Vagina (tissue), 2 donors: ENCODE measurements around the gene STYXL1. TPM values are rescaled to one million over a fixed set of nuclear protein-coding genes. Genes with fewer than 3 reads are reported as not detected.
A peak's percentile ranks its signal among the peaks of the same experiment; 100 is the strongest.

Source experiments
- DNase-seq, 2 donors: peaks; one replicate each; pipeline ENCODE4 v3.0.0-alpha.2; 2017; ENCODE audit errors: extremely low spot score in 2 of 2
- H3K27ac ChIP-seq: fragments of 200-600 bp; sonication (generic); one replicate; pipeline ENCODE4 v1.5.1; 2019
- H3K27me3 ChIP-seq: fragments of 200-600 bp; sonication (generic); one replicate; pipeline ENCODE4 v1.5.1; 2019
- H3K36me3 ChIP-seq, 2 donors: fragments of 200-600 bp; sonication (generic); one replicate each; pipeline ENCODE4 v1.5.1; 2017 to 2019
- H3K4me1 ChIP-seq: fragments of 200-600 bp; sonication (generic); one replicate; pipeline ENCODE4 v1.5.1; 2019
- H3K4me3 ChIP-seq, 2 donors: fragments of 200-600 bp; sonication (generic); 1 replicate in 1 of 2; 2 replicates in 1 of 2; pipeline ENCODE4 v1.5.1; 2016 to 2019
- H3K9me3 ChIP-seq: fragments of 200-600 bp; sonication (generic); one replicate; pipeline ENCODE4 v1.5.1; 2019
- CTCF ChIP-seq, 3 experiments: fragments of 450-650 bp in 2 of 3; fragments of 200-600 bp in 1 of 3; sonication (generic) in 1 of 3; IDR thresholded peaks; one replicate each; pipeline ENCODE4 v1.5.1; 2017 to 2019; ENCODE audit warnings: antibody characterized with exemption in 3 of 3, mild to moderate bottlenecking in 2 of 3, moderate library complexity in 2 of 3
- POLR2A ChIP-seq, 2 donors: fragments of 450-650 bp; IDR thresholded peaks; one replicate each; pipeline ENCODE4 v1.6.1; 2017; ENCODE audit warnings: antibody characterized with exemption in 2 of 2, mild to moderate bottlenecking in 2 of 2, moderate library complexity in 2 of 2
- POLR2AphosphoS5 ChIP-seq, 2 donors: sonication (generic); formaldehyde crosslinking; IDR thresholded peaks; one replicate each; pipeline ENCODE4 v1.9.0; 2017; ENCODE audit warnings: antibody characterized with exemption in 2 of 2, mild to moderate bottlenecking in 2 of 2, low read depth in 1 of 2; ENCODE audit not compliant: insufficient read depth in 1 of 2
- intact Hi-C: fragments of 100-400 bp; cut with DNase I; formaldehyde crosslinking; loops from one replicate; pipeline ENCODE4 v1.15.1; 2023
- total RNA-seq: library from RNA; depleted of rRNA; stranded (reverse); fragments of >200 nt; gene quantifications from one replicate; pipeline ENCODE4 v1.2.3, GENCODE V29; 2016

The STYXL1 gene
- total RNA-seq, 1 donor from 2014 or later, result 27.3 TPM

- peaks cover 0 to 51% of the 10 kb centered on the region in 2 donors for H3K36me3 ChIP-seq
- no peaks in the 10 kb centered on the region for H3K27me3 ChIP-seq
- intact Hi-C loops, result no loop called here
- DNase-seq, result no peak
- peaks cover 27% of the 10 kb centered on the region for H3K4me1 ChIP-seq
- H3K27ac ChIP-seq, result no peak overlapping the region
- no peaks in the 10 kb centered on the region for H3K9me3 ChIP-seq
- H3K4me3 ChIP-seq, result no peak overlapping the region
- TF ChIP-seq POLR2AphosphoS5 (IDR thresholded peaks at IDR 0.05; ENCODE audit: insufficient read depth in 1 of 2, low read depth in 1 of 2), result no peak
- no peak for TF ChIP-seq POLR2A (IDR thresholded peaks at IDR 0.05)
- TF ChIP-seq CTCF (IDR thresholded peaks at IDR 0.05), result no peak
Observed at GRCh38 chr7:75980430-75981202, 67.2 kb downstream of the STYXL1 start.

- Histone ChIP-seq H3K27ac (no peak overlapping the region), H3K27me3 (no peaks in the 10 kb centered on the region), H3K9me3 (no peaks in the 10 kb centered on the region), H3K36me3 (peaks cover 0 to 44% of the 10 kb centered on the region in 2 donors), H3K4me3 (no peak overlapping the region), H3K4me1 (peaks cover 27% of the 10 kb centered on the region)
- intact Hi-C loops, result no loop called here
- no peak for DNase-seq
- TF ChIP-seq POLR2A (IDR thresholded peaks at IDR 0.05) (no peak), POLR2AphosphoS5 (IDR thresholded peaks at IDR 0.05; ENCODE audit: insufficient read depth in 1 of 2, low read depth in 1 of 2) (peak in 1 of 2 donors; percentile 28)
Observed at GRCh38 chr7:75979759-75980429, 67.9 kb downstream of the STYXL1 start.

- H3K27ac ChIP-seq, result no peak overlapping the region
Observed at GRCh38 chr7:75977743-75978142, 70.1 kb downstream of the STYXL1 start.

GRCh38 chr7:75971961-75972763, 75.6 kb downstream of the STYXL1 start:
- peaks cover 42% of the 10 kb centered on the region for H3K4me1 ChIP-seq
- intact Hi-C loops, result no loop called here
- TF ChIP-seq CTCF (IDR thresholded peaks at IDR 0.05) (no peak), POLR2AphosphoS5 (IDR thresholded peaks at IDR 0.05; ENCODE audit: insufficient read depth in 1 of 2, low read depth in 1 of 2) (no peak), POLR2A (IDR thresholded peaks at IDR 0.05) (no peak)
- H3K4me3 ChIP-seq, result no peak overlapping the region
- DNase-seq, result no peak
- peaks cover 0 to 18% of the 10 kb centered on the region in 2 donors for H3K36me3 ChIP-seq
- H3K27ac ChIP-seq, result no peak overlapping the region
- H3K27me3 ChIP-seq, result no peaks in the 10 kb centered on the region
- no peaks in the 10 kb centered on the region for H3K9me3 ChIP-seq

More at GRCh38 chr7:75977743-75978142, 70.1 kb downstream of the STYXL1 start:
- H3K36me3 ChIP-seq, result peaks cover 0 to 42% of the 10 kb centered on the region in 2 donors
- intact Hi-C loops, result no loop called here
- peaks cover 27% of the 10 kb centered on the region for H3K4me1 ChIP-seq
- no peaks in the 10 kb centered on the region for H3K9me3 ChIP-seq
- H3K27me3 ChIP-seq, result no peaks in the 10 kb centered on the region
- TF ChIP-seq CTCF (IDR thresholded peaks at IDR 0.05) (no peak), POLR2AphosphoS5 (IDR thresholded peaks at IDR 0.05; ENCODE audit: insufficient read depth in 1 of 2, low read depth in 1 of 2) (no peak), POLR2A (IDR thresholded peaks at IDR 0.05) (no peak)
- DNase-seq, result no peak
- H3K4me3 ChIP-seq, result no peak overlapping the region

- H3K9me3 ChIP-seq, result no peaks in the 10 kb centered on the region
- DNase-seq, result no peak
- H3K27ac ChIP-seq, result peak overlapping the region; percentile 22
- H3K27me3 ChIP-seq, result no peaks in the 10 kb centered on the region
- H3K36me3 ChIP-seq, result peaks cover 0 to 18% of the 10 kb centered on the region in 2 donors
- no peak overlapping the region for H3K4me3 ChIP-seq
- intact Hi-C loops, result no loop called here
- peaks cover 47% of the 10 kb centered on the region for H3K4me1 ChIP-seq
- TF ChIP-seq POLR2A (IDR thresholded peaks at IDR 0.05), result no peak
- TF ChIP-seq POLR2AphosphoS5 (IDR thresholded peaks at IDR 0.05; ENCODE audit: insufficient read depth in 1 of 2, low read depth in 1 of 2), result no peak
- no peak for TF ChIP-seq CTCF (IDR thresholded peaks at IDR 0.05)
Observed at GRCh38 chr7:75971309-75971960, 76.4 kb downstream of the STYXL1 start.
